Osteoblast (primary cell): ENCODE measurements around the gene FDX1. TPM values are rescaled to one million over a fixed set of nuclear protein-coding genes. Genes with fewer than 3 reads are reported as not detected.
"Not testable (repeated sequence)": the region's sequence is repeated elsewhere in the genome, so short reads cannot be mapped to it uniquely, and the experiment has no call there.

Experiments used
- DNase-seq: peaks from one replicate; pipeline ENCODE4 v3.0.0; 2011; ENCODE audit warnings: low spot score, mixed read lengths; ENCODE audit not compliant: insufficient read length; ENCODE audit errors: missing footprints
- H2AFZ ChIP-seq: 2 replicates; pipeline ENCODE4 v1.6.0; 2011; ENCODE audit warnings: mild to moderate bottlenecking, low read length
- H3K27ac ChIP-seq: 2 replicates; pipeline ENCODE4 v1.5.1; 2011; ENCODE audit warnings: mild to moderate bottlenecking, low read depth, low read length, moderate library complexity
- H3K27me3 ChIP-seq: 2 replicates; pipeline ENCODE4 v1.6.0; 2012; ENCODE audit warnings: mild to moderate bottlenecking, control low read depth, inconsistent platforms, low read length, moderate library complexity; ENCODE audit not compliant: insufficient read depth
- H3K36me3 ChIP-seq: 2 replicates; pipeline ENCODE4 v1.5.1; 2011; ENCODE audit warnings: mild to moderate bottlenecking, low read length, control low read depth, moderate library complexity; ENCODE audit not compliant: insufficient read depth
- H3K4me1 ChIP-seq: 2 replicates; pipeline ENCODE4 v1.5.1; 2011; ENCODE audit warnings: mild to moderate bottlenecking, low read length, control low read depth, moderate library complexity; ENCODE audit not compliant: insufficient read depth
- H3K4me2 ChIP-seq: 2 replicates; pipeline ENCODE4 v1.6.0; 2011; ENCODE audit warnings: mild to moderate bottlenecking, low read length; ENCODE audit not compliant: insufficient read depth
- H3K4me3 ChIP-seq: fragments of 200-600 bp; sonication (generic); 3 replicates; pipeline ENCODE4 v1.5.1; 2012; ENCODE audit warnings: mild to moderate bottlenecking, low read length, inconsistent platforms; ENCODE audit not compliant: insufficient read depth
- H3K79me2 ChIP-seq: 2 replicates; pipeline ENCODE4 v1.6.0; 2012; ENCODE audit warnings: mild to moderate bottlenecking, low read length, control low read depth, inconsistent platforms; ENCODE audit not compliant: insufficient read depth
- H3K9me3 ChIP-seq: 2 replicates; pipeline ENCODE4 v1.5.1; 2011; ENCODE audit warnings: low read depth, low read length, control low read depth
- H4K20me1 ChIP-seq: 2 replicates; pipeline ENCODE4 v1.6.0; 2012; ENCODE audit warnings: mild to moderate bottlenecking, low read length, control low read depth; ENCODE audit not compliant: insufficient read depth
- CTCF ChIP-seq: IDR thresholded peaks from 2 replicates; pipeline ENCODE4 v1.5.1; 2011; ENCODE audit warnings: mild to moderate bottlenecking, low read depth, low read length, moderate library complexity; ENCODE audit errors: extremely low read depth
- total RNA-seq: library from RNA; depleted of rRNA; stranded (reverse); fragments of >200 nt; gene quantifications from 2 replicates; pipeline ENCODE4 v1.2.3, GENCODE V29; 2012

FDX1 gene
- total RNA-seq, 1 donor, result 9.0 TPM

GRCh38 chr11:110409174-110409573 is 20.6 kb upstream of the FDX1 start:
- TF ChIP-seq CTCF, result no peak
- no peak overlapping the region for H3K27ac ChIP-seq
- no peak overlapping the region for H3K4me2 ChIP-seq
- H3K4me1 ChIP-seq, result no peaks in the 10 kb centered on the region
- H3K9me3 ChIP-seq, result no peaks in the 10 kb centered on the region
- no peaks in the 10 kb centered on the region for H3K79me2 ChIP-seq
- no peaks in the 10 kb centered on the region for H3K36me3 ChIP-seq
- H3K4me3 ChIP-seq, result no peak overlapping the region
- no peaks in the 10 kb centered on the region for H3K27me3 ChIP-seq
- no peaks in the 10 kb centered on the region for H4K20me1 ChIP-seq
- no peak for DNase-seq
- peak overlapping the region; percentile 22 for H2AFZ ChIP-seq

DNA sequence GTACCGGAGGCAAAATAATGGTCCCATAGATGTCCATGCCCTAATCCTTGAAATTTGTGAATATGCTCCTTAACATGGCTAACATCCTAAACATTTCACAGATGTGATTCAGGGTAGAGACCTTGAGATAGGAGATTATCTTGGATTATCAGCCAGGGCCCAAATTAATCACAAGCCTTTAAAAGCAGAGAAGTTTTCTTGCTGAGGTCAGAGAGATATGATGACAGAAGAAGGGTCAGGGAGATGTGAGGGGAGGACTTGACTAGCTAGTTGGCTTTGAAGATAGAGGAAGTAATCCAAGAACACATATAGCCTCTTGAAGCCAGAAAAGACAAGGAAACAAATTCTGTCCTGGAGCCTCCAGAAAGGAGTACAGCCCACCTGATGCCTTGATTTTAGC is 19.1 kb upstream of the FDX1 start:
- Histone ChIP-seq H4K20me1 (no peaks in the 10 kb centered on the region), H3K4me3 (no peak overlapping the region), H3K9me3 (no peaks in the 10 kb centered on the region), H3K4me2 (no peak overlapping the region), H3K27me3 (no peaks in the 10 kb centered on the region), H2AFZ (no peak overlapping the region), H3K79me2 (no peaks in the 10 kb centered on the region), H3K4me1 (no peaks in the 10 kb centered on the region), H3K36me3 (no peaks in the 10 kb centered on the region), H3K27ac (no peak overlapping the region)
- no peak for TF ChIP-seq CTCF
- DNase-seq, result no peak

- Histone ChIP-seq H3K79me2 (no peaks in the 10 kb centered on the region), H3K27me3 (no peaks in the 10 kb centered on the region), H3K4me1 (no peaks in the 10 kb centered on the region), H3K4me2 (no peak overlapping the region), H3K27ac (no peak overlapping the region), H3K9me3 (no peaks in the 10 kb centered on the region), H3K36me3 (no peaks in the 10 kb centered on the region), H4K20me1 (no peaks in the 10 kb centered on the region), H2AFZ (no peak overlapping the region), H3K4me3 (no peak overlapping the region)
- DNase-seq, result no peak
- no peak for TF ChIP-seq CTCF
Measured at GRCh38 chr11:110415081-110415480, 14.7 kb upstream of the FDX1 start.

GRCh38 chr11:110421658-110422057 is 8.1 kb upstream of the FDX1 start:
- DNase-seq, H3K27me3 ChIP-seq, H3K36me3 ChIP-seq, H3K9me3 ChIP-seq, H3K4me3 ChIP-seq, H3K79me2 ChIP-seq, H3K4me2 ChIP-seq, H3K27ac ChIP-seq, H4K20me1 ChIP-seq, H2AFZ ChIP-seq: not testable (repeated sequence)
- H3K4me1 ChIP-seq, result peaks cover 16% of the 10 kb centered on the region
